GM15510 (cell line): ENCODE results near the gene PITHD1.

Experiments used
- POLR2A ChIP-seq: IDR thresholded peaks from 3 replicates; pipeline ENCODE4 v1.6.1; 2011; ENCODE audit warnings: borderline replicate concordance; ENCODE audit not compliant: insufficient read length; ENCODE audit errors: extremely low read depth

PITHD1 gene

GRCh38 chr1:23836037-23836436 lies 57.8 kb downstream of the PITHD1 start:
- TF ChIP-seq POLR2A, result no peak
